Sigmoid colon (tissue), 4 donors: Measurements from ENCODE around the gene DPF3.

Experiments
- EP300 ChIP-seq, 4 donors: sonication (generic); formaldehyde crosslinking; IDR thresholded peaks; one replicate each; pipeline ENCODE4 v1.6.1; 2017; ENCODE audit warnings: antibody characterized with exemption in 4 of 4
- POLR2A ChIP-seq, 2 donors: fragments of 450-650 bp; IDR thresholded peaks; one replicate each; pipeline ENCODE4 v1.6.1; 2016; ENCODE audit warnings: antibody characterized with exemption in 2 of 2, mild to moderate bottlenecking in 2 of 2, moderate library complexity in 2 of 2
- TF ChIP-seq, protein P1 (sequence below), 4 experiments: fragments of 450-650 bp in 3 of 4; fragments of 200-600 bp in 1 of 4; IDR thresholded peaks; one replicate each; pipeline ENCODE4 v1.5.1; 2016 to 2019; ENCODE audit warnings: antibody characterized with exemption in 4 of 4, mild to moderate bottlenecking in 3 of 4, moderate library complexity in 2 of 4

DNA sequence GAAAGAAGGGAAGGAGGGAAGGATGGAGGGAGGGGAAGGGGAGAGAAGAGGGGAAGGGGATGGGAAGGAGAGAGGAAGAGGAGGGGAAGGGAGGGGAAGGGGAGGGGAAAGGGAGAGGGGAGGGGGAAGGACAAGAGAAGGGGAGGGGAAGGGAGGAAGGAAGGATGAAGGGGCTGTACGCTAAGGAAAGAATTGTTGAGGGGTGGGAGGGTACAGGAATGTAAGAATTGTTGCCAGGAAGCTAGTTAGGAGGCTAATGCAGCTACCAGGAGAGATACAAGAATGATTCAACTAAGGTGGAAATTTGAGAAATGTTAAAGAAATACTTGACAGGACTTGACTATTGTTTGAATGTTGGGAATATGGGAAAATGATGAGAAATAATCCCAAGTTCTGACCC lies 261.2 kb downstream of the DPF3 start:
- no peak for TF ChIP-seq POLR2A (IDR thresholded peaks at IDR 0.05)
- TF ChIP-seq, protein P1, sequence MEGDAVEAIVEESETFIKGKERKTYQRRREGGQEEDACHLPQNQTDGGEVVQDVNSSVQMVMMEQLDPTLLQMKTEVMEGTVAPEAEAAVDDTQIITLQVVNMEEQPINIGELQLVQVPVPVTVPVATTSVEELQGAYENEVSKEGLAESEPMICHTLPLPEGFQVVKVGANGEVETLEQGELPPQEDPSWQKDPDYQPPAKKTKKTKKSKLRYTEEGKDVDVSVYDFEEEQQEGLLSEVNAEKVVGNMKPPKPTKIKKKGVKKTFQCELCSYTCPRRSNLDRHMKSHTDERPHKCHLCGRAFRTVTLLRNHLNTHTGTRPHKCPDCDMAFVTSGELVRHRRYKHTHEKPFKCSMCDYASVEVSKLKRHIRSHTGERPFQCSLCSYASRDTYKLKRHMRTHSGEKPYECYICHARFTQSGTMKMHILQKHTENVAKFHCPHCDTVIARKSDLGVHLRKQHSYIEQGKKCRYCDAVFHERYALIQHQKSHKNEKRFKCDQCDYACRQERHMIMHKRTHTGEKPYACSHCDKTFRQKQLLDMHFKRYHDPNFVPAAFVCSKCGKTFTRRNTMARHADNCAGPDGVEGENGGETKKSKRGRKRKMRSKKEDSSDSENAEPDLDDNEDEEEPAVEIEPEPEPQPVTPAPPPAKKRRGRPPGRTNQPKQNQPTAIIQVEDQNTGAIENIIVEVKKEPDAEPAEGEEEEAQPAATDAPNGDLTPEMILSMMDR (IDR thresholded peaks at IDR 0.05), result no peak
- TF ChIP-seq EP300 (IDR thresholded peaks at IDR 0.05), result no peak
